Inferior parietal cortex (tissue), 1 donor: ENCODE measurements around the gene ENOSF1.
A peak's percentile ranks its signal among the peaks of the same experiment; 100 is the strongest.
"Not testable (repeated sequence)": the region's sequence is repeated elsewhere in the genome, so short reads cannot be mapped to it uniquely, and the experiment has no call there.

ENCODE experiments used
- DNase-seq: peaks from one replicate; pipeline ENCODE4 v3.0.0-alpha.2; 2016; ENCODE audit errors: extremely low spot score

Gene ENOSF1

GRCh38 chr18:712401-713134 lies at the start of gene ENOSF1:
Gene ENOSF1 (minus strand): TSS chr18:712630. CDS start chr18:712587, 43 bp downstream.
- peak; percentile 36 for DNase-seq

- DNase-seq = not testable (repeated sequence)
Measured at GRCh38 chr18:759864-760263, 47.4 kb upstream of the ENOSF1 start.

- no peak for DNase-seq
Measured at GRCh38 chr18:755506-755905, 43.1 kb upstream of the ENOSF1 start.

DNA sequence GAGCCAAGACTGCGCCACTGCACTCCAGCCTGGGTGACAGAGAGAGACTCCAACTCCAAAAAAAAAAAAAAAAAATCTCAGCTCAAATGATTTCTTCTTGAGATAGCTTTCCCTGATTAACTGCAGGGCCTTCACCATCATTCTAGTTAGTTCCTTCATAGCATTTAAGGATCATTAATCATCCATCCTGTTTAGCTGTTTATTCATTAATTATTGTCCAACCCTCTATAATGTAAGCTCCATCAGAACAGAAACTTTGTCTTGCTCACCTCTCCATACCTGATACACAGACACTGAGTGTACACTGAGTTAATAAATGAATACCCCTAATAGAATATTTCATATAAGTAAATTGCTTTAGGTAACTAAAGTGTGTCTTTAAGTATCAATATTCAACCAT lies 42.2 kb upstream of the ENOSF1 start:
- DNase-seq = no peak

DNA sequence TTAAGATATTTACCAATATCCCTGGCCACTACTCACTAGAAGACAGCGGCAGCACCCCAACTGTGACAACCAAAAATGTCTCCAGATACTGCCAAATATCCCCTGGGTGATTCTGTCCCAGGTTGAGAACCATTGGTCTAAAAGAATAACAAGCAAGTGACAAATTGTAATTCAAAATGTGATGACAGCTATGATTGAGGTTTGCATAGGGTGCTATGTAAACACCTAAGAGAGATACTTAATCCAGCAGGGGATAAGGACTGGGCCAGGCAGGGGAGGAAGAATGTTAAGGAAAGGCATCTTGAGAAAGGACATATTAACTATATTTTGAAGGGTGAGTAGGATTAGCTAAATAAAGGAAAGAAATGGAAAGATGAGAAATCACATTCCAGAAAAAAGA lies 38.0 kb upstream of the ENOSF1 start:
- no peak for DNase-seq

- no peak for DNase-seq
Measured at GRCh38 chr18:744832-745597, 32.6 kb upstream of the ENOSF1 start.

- peak; percentile 59 for DNase-seq
Measured at GRCh38 chr18:741931-742512, 29.6 kb upstream of the ENOSF1 start.

DNA sequence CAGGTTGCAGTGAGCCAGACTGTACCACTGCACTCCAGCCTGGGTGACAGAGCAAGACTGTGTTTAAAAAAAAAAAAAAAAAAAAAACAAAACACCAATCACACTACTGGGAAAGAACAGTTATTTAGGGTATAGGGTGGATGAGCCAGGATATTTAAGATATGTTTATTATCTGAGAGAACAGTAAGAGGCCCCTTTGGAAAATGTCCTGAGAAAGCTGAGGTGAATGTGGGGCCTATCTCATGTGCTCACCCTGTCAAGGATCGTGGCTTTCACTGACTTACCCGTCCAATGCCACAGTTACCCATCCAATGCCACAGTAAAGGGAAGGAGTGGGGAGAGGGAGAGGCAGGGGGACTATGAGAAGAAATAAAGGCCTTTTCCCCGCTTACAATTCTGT lies 19.9 kb upstream of the ENOSF1 start:
- no peak for DNase-seq

GRCh38 chr18:731185-731584 lies 18.8 kb upstream of the ENOSF1 start:
- DNase-seq = no peak

GRCh38 chr18:730692-731091 lies 18.3 kb upstream of the ENOSF1 start:
- no peak for DNase-seq

- DNase-seq = not testable (repeated sequence)
Measured at GRCh38 chr18:730120-730519, 17.7 kb upstream of the ENOSF1 start.

DNA sequence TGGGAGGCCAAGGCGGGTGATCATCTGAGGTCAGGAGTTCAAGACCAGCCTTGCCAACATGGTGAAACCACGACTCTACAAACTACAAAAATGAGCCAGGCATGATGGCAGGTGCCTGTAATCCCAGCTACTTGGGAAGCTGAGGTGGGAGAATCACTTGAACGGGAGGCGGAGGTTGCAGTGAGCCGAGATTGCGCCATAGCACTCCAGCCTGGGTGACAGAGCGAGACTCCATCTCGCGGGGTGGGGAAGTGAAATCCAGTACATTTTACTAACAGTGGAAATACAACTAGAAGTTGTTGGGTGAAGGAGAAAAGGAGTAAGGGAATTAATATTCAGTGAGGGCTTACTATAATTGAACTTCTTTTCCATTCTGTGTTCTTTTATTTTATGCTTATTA lies 13.2 kb upstream of the ENOSF1 start:
- DNase-seq = no peak

- no peak for DNase-seq
Measured at GRCh38 chr18:723541-724080, 11.2 kb upstream of the ENOSF1 start.

- DNase-seq = no peak
Measured at GRCh38 chr18:717003-717402, 4.6 kb upstream of the ENOSF1 start.

- no peak for DNase-seq
Measured at GRCh38 chr18:715626-716025, 3.2 kb upstream of the ENOSF1 start.

- no peak for DNase-seq
Measured at GRCh38 chr18:713135-713490, 683 bp upstream of the ENOSF1 start.

DNA sequence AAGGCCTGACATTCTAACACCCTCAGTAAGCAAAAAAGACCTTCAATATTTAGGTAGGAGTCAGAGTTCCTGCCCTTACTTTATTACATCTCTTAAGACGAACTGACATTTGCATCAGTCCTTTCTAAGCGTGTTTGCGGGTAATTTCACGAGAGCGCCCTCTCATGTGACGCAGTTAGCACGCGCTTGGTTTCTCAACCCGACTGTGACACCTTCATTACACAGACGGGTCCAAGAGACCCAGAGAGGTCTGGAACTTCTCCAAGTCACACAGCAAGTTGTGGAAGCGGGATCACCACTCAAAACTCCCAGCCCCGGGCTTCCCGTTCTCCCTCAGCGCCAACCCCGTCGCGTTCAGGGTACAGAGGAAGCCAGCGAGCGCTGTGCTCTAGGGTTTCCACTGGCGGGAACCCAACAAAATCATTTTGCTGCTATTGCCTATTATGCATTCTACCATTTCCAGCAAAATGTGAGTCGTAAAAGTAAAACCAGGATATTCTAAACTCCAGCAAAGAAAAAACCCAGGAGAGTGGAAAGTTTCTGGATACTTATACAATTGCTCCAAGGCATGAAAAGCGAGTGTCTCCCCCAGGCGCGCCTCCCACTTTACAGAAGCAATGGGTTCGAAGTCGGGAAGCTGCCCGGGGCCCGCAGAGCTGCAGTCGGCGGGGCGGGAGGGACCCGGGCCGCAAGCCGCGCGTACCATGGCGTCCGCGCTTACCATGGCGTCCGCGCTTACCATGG lies 601 bp downstream of the ENOSF1 start:
- peak; percentile 72 for DNase-seq

- no peak for DNase-seq
Measured at GRCh38 chr18:711310-711656, 1.1 kb downstream of the ENOSF1 start.

DNA sequence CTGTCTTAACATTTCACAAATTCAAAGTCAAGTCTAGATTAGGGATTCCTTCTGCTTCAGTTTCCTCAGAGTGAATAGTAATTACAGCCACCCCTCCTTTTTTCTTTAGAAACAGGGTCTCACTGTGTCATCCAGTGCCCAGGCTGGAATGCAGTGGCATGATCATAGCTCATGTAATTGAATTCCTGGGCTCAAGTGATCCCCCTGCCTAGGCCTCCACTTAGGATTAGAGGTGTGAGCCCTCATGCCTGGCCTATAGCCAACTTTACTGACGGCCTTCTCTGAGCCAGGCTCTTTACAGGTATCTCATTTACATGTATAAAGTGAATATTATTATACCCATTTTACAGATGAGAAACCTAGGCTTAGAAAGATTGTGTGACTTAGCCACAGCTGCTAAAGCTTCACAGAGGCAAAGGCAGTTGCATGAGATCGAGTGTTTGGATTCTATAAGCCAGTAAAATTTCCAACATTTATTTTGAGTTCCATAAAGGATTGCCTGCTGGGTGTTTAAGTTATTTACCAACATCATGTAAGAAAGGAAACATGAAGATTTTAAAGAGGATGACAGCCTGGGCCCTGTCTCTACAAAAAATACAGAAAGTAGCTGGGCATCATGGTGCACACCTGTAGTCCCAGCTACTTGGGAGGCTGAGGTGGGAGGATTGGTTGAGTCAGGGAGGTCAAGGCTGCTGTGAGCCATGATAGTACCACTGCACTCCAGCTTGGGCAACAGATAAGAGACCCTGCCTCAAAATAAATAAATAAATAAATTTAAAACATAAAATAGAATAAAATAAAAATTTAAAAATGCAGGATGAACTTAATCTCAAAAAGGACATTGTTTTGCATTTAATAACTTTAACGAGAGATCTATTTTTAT lies 1.8 kb downstream of the ENOSF1 start:
- DNase-seq = no peak

GRCh38 chr18:709771-710170 lies 2.7 kb downstream of the ENOSF1 start:
- no peak for DNase-seq

- no peak for DNase-seq
Measured at GRCh38 chr18:708096-708495, 4.3 kb downstream of the ENOSF1 start.
